Smooth muscle cell (in vitro differentiated cells): ENCODE measurements around the gene YIPF3. TPM values are rescaled to one million over a fixed set of nuclear protein-coding genes. Genes with fewer than 3 reads are reported as not detected.

ENCODE experiments used
- DNase-seq: peaks from one replicate; lab custom pipeline; 2025; ENCODE audit not compliant: unreplicated experiment; lab: John Stamatoyannopoulos, UW
- H2AFZ ChIP-seq: fragments of 200-600 bp; sonication (generic); 2 replicates; pipeline ENCODE4 v1.6.0; 2016; ENCODE audit warnings: antibody characterized with exemption, low read depth, mild to moderate bottlenecking
- H3F3A ChIP-seq: fragments of 200-600 bp; sonication (generic); 2 replicates; pipeline ENCODE4 v1.6.0; 2017; ENCODE audit warnings: antibody characterized with exemption, low read depth
- H3K27ac ChIP-seq: fragments of 200-600 bp; sonication (generic); 2 replicates; pipeline ENCODE4 v1.5.1; 2016; ENCODE audit warnings: low read depth, mild to moderate bottlenecking
- H3K27me3 ChIP-seq: fragments of 200-600 bp; sonication (generic); 2 replicates; pipeline ENCODE4 v1.6.1; 2016; ENCODE audit warnings: low read depth, mild to moderate bottlenecking
- H3K36me3 ChIP-seq: fragments of 200-600 bp; sonication (generic); 2 replicates; pipeline ENCODE4 v1.5.1; 2016; ENCODE audit warnings: low read depth
- H3K4me1 ChIP-seq: fragments of 200-600 bp; sonication (generic); 2 replicates; pipeline ENCODE4 v1.5.1; 2016; ENCODE audit warnings: low read depth
- H3K4me2 ChIP-seq: fragments of 200-600 bp; sonication (generic); 2 replicates; pipeline ENCODE4 v1.6.0; 2016; ENCODE audit warnings: mild to moderate bottlenecking
- H3K4me3 ChIP-seq: fragments of 200-600 bp; sonication (generic); 2 replicates; pipeline ENCODE4 v1.5.1; 2016; ENCODE audit warnings: mild to moderate bottlenecking
- H3K79me2 ChIP-seq: fragments of 200-600 bp; sonication (generic); 2 replicates; pipeline ENCODE4 v1.6.0; 2016; ENCODE audit warnings: low read depth, mild to moderate bottlenecking
- H3K9ac ChIP-seq: fragments of 200-600 bp; sonication (generic); 2 replicates; pipeline ENCODE4 v1.6.0; 2016; ENCODE audit warnings: low read depth
- H3K9me3 ChIP-seq: fragments of 200-600 bp; sonication (generic); replicated peaks from 2 replicates; pipeline ENCODE4 v1.5.1; 2016; ENCODE audit warnings: low read depth
- H4K20me1 ChIP-seq: fragments of 200-600 bp; sonication (generic); 2 replicates; pipeline ENCODE4 v1.6.0; 2016; ENCODE audit warnings: low read depth
- WGBS: methylation state at CpG from one replicate; pipeline ENCODE4 v1.1.7; 2016; ENCODE audit warnings: low lambda C conversion rate; 5-methylcytosine and 5-hydroxymethylcytosine counted together
- polyA plus RNA-seq: library from polyadenylated mRNA; unstranded; fragments of >200 nt; fragmentation: Nextera tagmentation; extraction: Ambion mirVana; gene quantifications from 2 replicates; pipeline ENCODE4 v1.2.1, GENCODE V29; 2016
- small RNA-seq: library from RNA; depleted of rRNA; stranded (forward); fragments of <200 nt; gene quantifications from one replicate; pipeline ENCODE3, GENCODE V24; 2014
- total RNA-seq: library from RNA; depleted of rRNA; stranded (reverse); fragments of >200 nt; gene quantifications from 2 replicates; pipeline ENCODE4 v1.2.3, GENCODE V29; 2014
- TF ChIP-seq, protein P1 (sequence below): fragments of 200-600 bp; sonication (generic); IDR thresholded peaks from 2 replicates; pipeline ENCODE4 v1.5.1; 2017; ENCODE audit warnings: borderline replicate concordance, mild to moderate bottlenecking, antibody characterized with exemption; ENCODE audit not compliant: insufficient read depth, poor library complexity, severe bottlenecking

The YIPF3 gene
- total and polyA plus RNA-seq, 2 experiments from 2014 or later = 182 to 199 TPM

DNA sequence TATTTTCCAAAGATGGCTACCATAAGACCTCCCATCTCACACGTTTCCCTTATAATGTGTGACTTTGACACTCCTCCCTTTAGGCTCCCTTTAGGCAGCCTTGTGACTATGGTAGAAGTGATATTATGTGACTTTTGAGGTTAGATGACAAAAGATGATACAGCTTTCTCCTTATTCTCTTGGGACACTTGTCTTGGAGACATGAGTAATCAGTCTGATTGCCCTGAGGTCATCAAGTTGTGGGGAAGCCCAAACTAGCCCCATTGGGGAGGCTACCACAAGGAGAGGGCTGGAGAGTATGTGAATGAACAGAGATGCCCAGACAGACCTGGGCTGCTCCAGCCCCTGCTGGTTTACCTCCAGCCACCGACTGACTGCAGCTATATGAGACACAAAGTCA, 50.8 kb downstream of the YIPF3 start:
- H4K20me1 ChIP-seq = no peaks in the 10 kb centered on the region
- no peaks in the 10 kb centered on the region for H3K79me2 ChIP-seq
- H3K27ac ChIP-seq = no peak overlapping the region
- TF ChIP-seq, protein P1, sequence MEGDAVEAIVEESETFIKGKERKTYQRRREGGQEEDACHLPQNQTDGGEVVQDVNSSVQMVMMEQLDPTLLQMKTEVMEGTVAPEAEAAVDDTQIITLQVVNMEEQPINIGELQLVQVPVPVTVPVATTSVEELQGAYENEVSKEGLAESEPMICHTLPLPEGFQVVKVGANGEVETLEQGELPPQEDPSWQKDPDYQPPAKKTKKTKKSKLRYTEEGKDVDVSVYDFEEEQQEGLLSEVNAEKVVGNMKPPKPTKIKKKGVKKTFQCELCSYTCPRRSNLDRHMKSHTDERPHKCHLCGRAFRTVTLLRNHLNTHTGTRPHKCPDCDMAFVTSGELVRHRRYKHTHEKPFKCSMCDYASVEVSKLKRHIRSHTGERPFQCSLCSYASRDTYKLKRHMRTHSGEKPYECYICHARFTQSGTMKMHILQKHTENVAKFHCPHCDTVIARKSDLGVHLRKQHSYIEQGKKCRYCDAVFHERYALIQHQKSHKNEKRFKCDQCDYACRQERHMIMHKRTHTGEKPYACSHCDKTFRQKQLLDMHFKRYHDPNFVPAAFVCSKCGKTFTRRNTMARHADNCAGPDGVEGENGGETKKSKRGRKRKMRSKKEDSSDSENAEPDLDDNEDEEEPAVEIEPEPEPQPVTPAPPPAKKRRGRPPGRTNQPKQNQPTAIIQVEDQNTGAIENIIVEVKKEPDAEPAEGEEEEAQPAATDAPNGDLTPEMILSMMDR = no peak
- no peak overlapping the region for H2AFZ ChIP-seq
- no peaks in the 10 kb centered on the region for H3F3A ChIP-seq
- no peaks in the 10 kb centered on the region for H3K36me3 ChIP-seq
- no peak overlapping the region for H3K4me3 ChIP-seq
- H3K4me2 ChIP-seq = no peak overlapping the region
- no peaks in the 10 kb centered on the region for H3K9me3 ChIP-seq
- H3K9ac ChIP-seq = no peak overlapping the region
- no peak for DNase-seq
- WGBS = 77% methylated on average over 2 of the region's 2 CpGs
- H3K27me3 ChIP-seq = peaks cover 6% of the 10 kb centered on the region
- H3K4me1 ChIP-seq = no peaks in the 10 kb centered on the region

DNA sequence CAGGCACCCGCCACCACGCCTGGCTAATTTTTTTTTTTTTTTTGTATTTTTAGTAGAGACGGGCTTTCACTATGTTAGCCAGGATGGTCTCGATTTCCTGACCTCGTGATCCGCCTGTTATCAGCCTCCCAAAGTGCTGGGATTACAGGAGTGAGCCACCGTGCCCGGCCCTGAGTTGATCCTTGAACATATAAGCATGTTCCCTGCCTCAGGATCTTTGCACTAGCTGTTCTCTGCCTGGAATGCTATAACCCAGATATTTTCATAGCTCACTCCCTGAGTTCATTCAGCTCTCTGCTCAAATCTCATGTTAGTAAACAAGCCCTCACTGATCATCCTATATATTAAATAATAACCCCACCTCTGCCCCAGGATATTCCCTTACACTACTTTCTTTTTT, 52.4 kb downstream of the YIPF3 start:
- no peak overlapping the region for H3K9ac ChIP-seq

DNA sequence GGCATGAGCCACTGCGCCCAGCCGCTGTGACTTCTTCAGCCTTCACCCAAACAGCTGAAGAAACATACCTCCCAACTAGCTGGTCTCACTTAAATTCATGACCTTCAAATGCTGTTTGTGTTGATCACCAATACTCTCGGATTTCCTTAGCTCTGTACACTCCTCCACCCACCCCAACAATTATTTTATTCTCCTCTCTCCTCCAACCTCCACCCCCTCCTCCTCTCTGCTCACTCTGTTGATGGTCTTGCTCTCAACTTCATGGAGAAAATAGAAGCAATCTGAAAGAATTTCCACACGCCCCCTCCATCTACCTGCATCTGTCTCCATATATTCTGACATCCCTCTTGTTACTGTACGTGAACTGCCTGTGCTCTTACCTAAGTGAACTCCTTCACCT, 54.8 kb downstream of the YIPF3 start:
- no peaks in the 10 kb centered on the region for H3K36me3 ChIP-seq
- TF ChIP-seq, protein P1 = no peak
- 87% methylated on average over 5 of the region's 5 CpGs for WGBS
- no peaks in the 10 kb centered on the region for H4K20me1 ChIP-seq
- peaks cover 6% of the 10 kb centered on the region for H3K27me3 ChIP-seq
- H3K9ac ChIP-seq = no peak overlapping the region
- H3K27ac ChIP-seq = no peak overlapping the region
- no peaks in the 10 kb centered on the region for H3K79me2 ChIP-seq
- H2AFZ ChIP-seq = no peak overlapping the region
- no peak overlapping the region for H3K4me3 ChIP-seq
- no peak for DNase-seq
- no peaks in the 10 kb centered on the region for H3F3A ChIP-seq
- no peaks in the 10 kb centered on the region for H3K9me3 ChIP-seq
- no peaks in the 10 kb centered on the region for H3K4me1 ChIP-seq
- no peak overlapping the region for H3K4me2 ChIP-seq

More for the DNA sequence above, 52.4 kb downstream of the YIPF3 start:
- Histone ChIP-seq H3K4me1 (no peaks in the 10 kb centered on the region), H3K9me3 (no peaks in the 10 kb centered on the region), H3F3A (no peaks in the 10 kb centered on the region), H3K27ac (no peak overlapping the region), H3K36me3 (no peaks in the 10 kb centered on the region), H3K4me2 (no peak overlapping the region), H3K79me2 (no peaks in the 10 kb centered on the region), H4K20me1 (no peaks in the 10 kb centered on the region), H2AFZ (no peak overlapping the region), H3K4me3 (no peak overlapping the region), H3K27me3 (peaks cover 6% of the 10 kb centered on the region)
- TF ChIP-seq, protein P1 = no peak
- no peak for DNase-seq
- 93% methylated on average over 8 of the region's 8 CpGs for WGBS

Small RNA genes within 50 kb of the gene (small RNA-seq; reads per million reads assigned to genes)
- gene RF00426 (not detected), gene RNU6-1113P (not detected)

Other genes with a start within 250 kb of the YIPF3 start
- not detected in 2 replicates for gene SLC22A7, start 218.7 kb downstream of the YIPF3 start, total RNA-seq
- gene SLC22A7, start 218.7 kb downstream of the YIPF3 start, polyA plus RNA-seq = not detected in 2 replicates
- gene CRIP3, start 208.1 kb downstream of the YIPF3 start, total RNA-seq = not detected in 2 replicates
- 0.44 TPM in 1 of 2 replicates, not detected in the other for gene CRIP3, start 208.1 kb downstream of the YIPF3 start, polyA plus RNA-seq
- 13.8 and 14.7 TPM in 2 replicates for gene ZNF318, start 147.3 kb downstream of the YIPF3 start, total RNA-seq
- gene ZNF318, start 147.3 kb downstream of the YIPF3 start, polyA plus RNA-seq = 5.8 and 6.7 TPM in 2 replicates
- gene ABCC10, start 89.4 kb downstream of the YIPF3 start, total RNA-seq = 11.2 and 12.5 TPM in 2 replicates
- 17.8 and 35.0 TPM in 2 replicates for gene ABCC10, start 89.4 kb downstream of the YIPF3 start, polyA plus RNA-seq
- 0.27 and 2.0 TPM in 2 replicates for gene DLK2, start 61.4 kb downstream of the YIPF3 start, total RNA-seq
- 3.7 and 3.8 TPM in 2 replicates for gene DLK2, start 61.4 kb downstream of the YIPF3 start, polyA plus RNA-seq
- gene TJAP1, start 39.4 kb downstream of the YIPF3 start, total RNA-seq = 9.3 and 25.5 TPM in 2 replicates
- gene TJAP1, start 39.4 kb downstream of the YIPF3 start, polyA plus RNA-seq = 13.5 and 15.3 TPM in 2 replicates
- gene LRRC73, start 6.6 kb downstream of the YIPF3 start, total RNA-seq = 0.09 and 2.1 TPM in 2 replicates
- gene LRRC73, start 6.6 kb downstream of the YIPF3 start, polyA plus RNA-seq = 1.8 and 2.2 TPM in 2 replicates
- 27.0 and 33.4 TPM in 2 replicates for gene POLR1C, start 163 bp upstream of the YIPF3 start, total RNA-seq
- gene POLR1C, start 163 bp upstream of the YIPF3 start, polyA plus RNA-seq = 21.0 and 39.8 TPM in 2 replicates
- gene XPO5, start 59.1 kb upstream of the YIPF3 start, total RNA-seq = 20.0 and 31.9 TPM in 2 replicates
- 10.9 and 11.7 TPM in 2 replicates for gene XPO5, start 59.1 kb upstream of the YIPF3 start, polyA plus RNA-seq
- gene POLH, start 59.3 kb upstream of the YIPF3 start, total RNA-seq = 13.3 and 16.8 TPM in 2 replicates
- gene POLH, start 59.3 kb upstream of the YIPF3 start, polyA plus RNA-seq = 8.4 and 18.2 TPM in 2 replicates
- 53.7 and 56.0 TPM in 2 replicates for gene GTPBP2, start 112.3 kb upstream of the YIPF3 start, total RNA-seq
- 18.3 and 23.4 TPM in 2 replicates for gene GTPBP2, start 112.3 kb upstream of the YIPF3 start, polyA plus RNA-seq
- gene MAD2L1BP, start 118.9 kb upstream of the YIPF3 start, total RNA-seq = 50.3 and 53.1 TPM in 2 replicates
- 40.3 and 42.0 TPM in 2 replicates for gene MAD2L1BP, start 118.9 kb upstream of the YIPF3 start, polyA plus RNA-seq
- 0.76 and 1.9 TPM in 2 replicates for gene RSPH9, start 128.1 kb upstream of the YIPF3 start, total RNA-seq
- gene RSPH9, start 128.1 kb upstream of the YIPF3 start, polyA plus RNA-seq = 2.5 and 3.4 TPM in 2 replicates
- 30.9 and 40.4 TPM in 2 replicates for gene MRPS18A, start 170.9 kb upstream of the YIPF3 start, total RNA-seq
- gene MRPS18A, start 170.9 kb upstream of the YIPF3 start, polyA plus RNA-seq = 59.9 and 73.7 TPM in 2 replicates